ENCODE measurements around the gene CPVL.

The CPVL gene

DNA sequence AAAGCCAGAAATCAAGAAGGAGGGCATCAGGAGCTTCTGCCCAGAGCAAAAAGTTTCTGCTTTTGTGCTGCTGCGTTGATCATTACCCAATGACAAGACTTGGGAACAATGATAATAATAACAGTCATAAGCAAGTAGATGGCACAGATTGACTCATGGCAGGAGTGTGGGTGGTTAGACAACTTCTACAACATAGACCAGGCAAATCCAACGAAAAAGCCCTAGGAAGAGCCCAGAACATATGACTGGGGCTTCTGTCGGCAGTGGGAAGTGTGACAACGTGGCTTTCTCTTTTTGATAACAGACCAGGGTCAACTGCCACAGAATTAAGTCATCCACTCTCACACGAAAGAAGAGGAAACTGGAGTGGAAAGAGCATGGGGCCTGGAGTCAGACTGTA is 102.8 kb downstream of the CPVL start:
- no peak overlapping the region for H3K14ac ChIP-seq (ENCODE audit: low read length)
- H2AFZ ChIP-seq (ENCODE audit: insufficient read depth, low read length, poor library complexity), result no peak overlapping the region
- H4K12ac ChIP-seq (ENCODE audit: low read depth, low read length), result no peak overlapping the region
- H3K9ac ChIP-seq (ENCODE audit: low read length), result no peak overlapping the region
- no peak overlapping the region for H3K27ac ChIP-seq (ENCODE audit: low read depth, low read length)
- no CpG with 5 or more reads among the region's 5 CpGs for WGBS (ENCODE audit: extremely low coverage, insufficient coverage, insufficient read length)
- no peak overlapping the region for H3K4me2 ChIP-seq (ENCODE audit: low read length)
- H3K79me1 ChIP-seq (ENCODE audit: low read length), result no peaks in the 10 kb centered on the region
- H3K18ac ChIP-seq (ENCODE audit: low read length), result no peak overlapping the region
- no peak overlapping the region for H2AK5ac ChIP-seq (ENCODE audit: low read length)
- H3K36me3 ChIP-seq (ENCODE audit: control insufficient read depth in 1 of 2, insufficient read depth in 2 of 2, low read length in 2 of 2), result no peaks in the 10 kb centered on the region
- no peak overlapping the region for H4K91ac ChIP-seq (ENCODE audit: low read depth, low read length)
- no peak overlapping the region for H2BK12ac ChIP-seq (ENCODE audit: low read length)
- no peaks in the 10 kb centered on the region for H3K9me3 ChIP-seq (ENCODE audit: insufficient read depth, low read depth, low read length)
- no peaks in the 10 kb centered on the region for H3K79me2 ChIP-seq (ENCODE audit: control insufficient read depth, insufficient read depth, low read length, poor library complexity)
- no peaks in the 10 kb centered on the region for H3K27me3 ChIP-seq (ENCODE audit: insufficient read depth, low read length)
- H3K4me3 ChIP-seq (ENCODE audit: low read depth, low read length), result no peak overlapping the region
- H2BK120ac ChIP-seq (ENCODE audit: insufficient read depth, low read length, poor library complexity), result no peak overlapping the region
- DNase-seq, result no peak
- H3K23ac ChIP-seq (ENCODE audit: low read length), result no peak overlapping the region
- H2BK5ac ChIP-seq (ENCODE audit: low read depth, low read length, poor library complexity), result no peak overlapping the region
- no peak overlapping the region for H3K4ac ChIP-seq (ENCODE audit: low read depth, low read length)
- H3K4me1 ChIP-seq (ENCODE audit: control insufficient read depth in 1 of 2, insufficient read depth in 2 of 2, low read length in 2 of 2), result no peaks in the 10 kb centered on the region
- no peak overlapping the region for H4K8ac ChIP-seq (ENCODE audit: low read depth, low read length)

- H3K27me3 ChIP-seq (ENCODE audit: insufficient read depth, low read length), result no peaks in the 10 kb centered on the region
- no peaks in the 10 kb centered on the region for H3K79me2 ChIP-seq (ENCODE audit: control insufficient read depth, insufficient read depth, low read length, poor library complexity)
- no CpG with 5 or more reads among the region's 4 CpGs for WGBS (ENCODE audit: extremely low coverage, insufficient coverage, insufficient read length)
- H3K79me1 ChIP-seq (ENCODE audit: low read length), result no peaks in the 10 kb centered on the region
- no peak overlapping the region for H3K4me3 ChIP-seq (ENCODE audit: low read depth, low read length)
- H4K91ac ChIP-seq (ENCODE audit: low read depth, low read length), result no peak overlapping the region
- no peak overlapping the region for H2BK12ac ChIP-seq (ENCODE audit: low read length)
- H3K23ac ChIP-seq (ENCODE audit: low read length), result no peak overlapping the region
- no peak overlapping the region for H2AFZ ChIP-seq (ENCODE audit: insufficient read depth, low read length, poor library complexity)
- no peak overlapping the region for H4K12ac ChIP-seq (ENCODE audit: low read depth, low read length)
- no peaks in the 10 kb centered on the region for H3K9me3 ChIP-seq (ENCODE audit: insufficient read depth, low read depth, low read length)
- no peak overlapping the region for H3K18ac ChIP-seq (ENCODE audit: low read length)
- no peak overlapping the region for H2BK5ac ChIP-seq (ENCODE audit: low read depth, low read length, poor library complexity)
- no peak overlapping the region for H3K4me2 ChIP-seq (ENCODE audit: low read length)
- no peak overlapping the region for H3K9ac ChIP-seq (ENCODE audit: low read length)
- no peak overlapping the region for H2AK5ac ChIP-seq (ENCODE audit: low read length)
- H2BK120ac ChIP-seq (ENCODE audit: insufficient read depth, low read length, poor library complexity), result no peak overlapping the region
- no peak for DNase-seq
- no peak overlapping the region for H3K14ac ChIP-seq (ENCODE audit: low read length)
- H4K8ac ChIP-seq (ENCODE audit: low read depth, low read length), result no peak overlapping the region
- H3K27ac ChIP-seq (ENCODE audit: low read depth, low read length), result no peak overlapping the region
- H3K4me1 ChIP-seq (ENCODE audit: control insufficient read depth in 1 of 2, insufficient read depth in 2 of 2, low read length in 2 of 2), result no peaks in the 10 kb centered on the region
- no peaks in the 10 kb centered on the region for H3K36me3 ChIP-seq (ENCODE audit: control insufficient read depth in 1 of 2, insufficient read depth in 2 of 2, low read length in 2 of 2)
- H3K4ac ChIP-seq (ENCODE audit: low read depth, low read length), result no peak overlapping the region
Observed at GRCh38 chr7:29042824-29043231, 103.5 kb downstream of the CPVL start.

GRCh38 chr7:29041991-29042390 is 104.3 kb downstream of the CPVL start:
- no peak overlapping the region for H3K4me2 ChIP-seq (ENCODE audit: low read length)
- no peaks in the 10 kb centered on the region for H3K4me1 ChIP-seq (ENCODE audit: control insufficient read depth in 1 of 2, insufficient read depth in 2 of 2, low read length in 2 of 2)
- H3K4me3 ChIP-seq (ENCODE audit: low read depth, low read length), result no peak overlapping the region
- no peaks in the 10 kb centered on the region for H3K9me3 ChIP-seq (ENCODE audit: insufficient read depth, low read depth, low read length)
- H3K27ac ChIP-seq (ENCODE audit: low read depth, low read length), result no peak overlapping the region
- no peak overlapping the region for H2AFZ ChIP-seq (ENCODE audit: insufficient read depth, low read length, poor library complexity)
- H3K27me3 ChIP-seq (ENCODE audit: insufficient read depth, low read length), result no peaks in the 10 kb centered on the region
- no peak overlapping the region for H3K4ac ChIP-seq (ENCODE audit: low read depth, low read length)
- H3K18ac ChIP-seq (ENCODE audit: low read length), result no peak overlapping the region
- H2BK120ac ChIP-seq (ENCODE audit: insufficient read depth, low read length, poor library complexity), result no peak overlapping the region
- no peak overlapping the region for H4K8ac ChIP-seq (ENCODE audit: low read depth, low read length)
- no peak overlapping the region for H4K12ac ChIP-seq (ENCODE audit: low read depth, low read length)
- no peak overlapping the region for H3K9ac ChIP-seq (ENCODE audit: low read length)
- no peaks in the 10 kb centered on the region for H3K79me2 ChIP-seq (ENCODE audit: control insufficient read depth, insufficient read depth, low read length, poor library complexity)
- no peaks in the 10 kb centered on the region for H3K36me3 ChIP-seq (ENCODE audit: control insufficient read depth in 1 of 2, insufficient read depth in 2 of 2, low read length in 2 of 2)
- WGBS (ENCODE audit: extremely low coverage, insufficient coverage, insufficient read length), result no CpG with 5 or more reads among the region's 4 CpGs
- no peak overlapping the region for H2AK5ac ChIP-seq (ENCODE audit: low read length)
- H4K91ac ChIP-seq (ENCODE audit: low read depth, low read length), result no peak overlapping the region
- H3K23ac ChIP-seq (ENCODE audit: low read length), result no peak overlapping the region
- DNase-seq, result no peak
- no peak overlapping the region for H2BK5ac ChIP-seq (ENCODE audit: low read depth, low read length, poor library complexity)
- H3K14ac ChIP-seq (ENCODE audit: low read length), result no peak overlapping the region
- no peaks in the 10 kb centered on the region for H3K79me1 ChIP-seq (ENCODE audit: low read length)
- no peak overlapping the region for H2BK12ac ChIP-seq (ENCODE audit: low read length)

DNA sequence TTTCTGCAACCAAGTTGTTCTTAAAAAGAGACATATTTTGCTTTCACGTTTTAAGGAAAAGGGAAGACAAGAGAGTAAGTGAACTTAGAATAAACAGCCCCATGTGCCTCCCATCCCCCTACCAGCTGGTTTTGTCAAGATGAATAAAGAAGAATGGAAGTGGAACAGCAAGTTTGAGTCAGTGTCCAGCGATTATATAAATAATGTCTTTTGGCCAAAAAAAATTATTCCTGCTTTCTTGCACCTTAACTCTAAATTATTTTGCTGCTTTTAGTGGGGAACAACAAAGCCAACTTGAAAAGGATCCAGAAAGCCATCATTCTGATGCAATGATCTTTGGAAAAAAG is 105.8 kb downstream of the CPVL start:
- Histone ChIP-seq H3K9ac (ENCODE audit: low read length) (no peak overlapping the region), H3K27ac (ENCODE audit: low read depth, low read length) (no peak overlapping the region), H2BK12ac (ENCODE audit: low read length) (no peak overlapping the region), H3K79me1 (ENCODE audit: low read length) (no peaks in the 10 kb centered on the region), H4K91ac (ENCODE audit: low read depth, low read length) (no peak overlapping the region), H3K4me1 (ENCODE audit: control insufficient read depth in 1 of 2, insufficient read depth in 2 of 2, low read length in 2 of 2) (peaks cover under 1 to 1% of the 10 kb centered on the region in 2 experiments), H3K14ac (ENCODE audit: low read length) (no peak overlapping the region), H3K23ac (ENCODE audit: low read length) (no peak overlapping the region), H2AFZ (ENCODE audit: insufficient read depth, low read length, poor library complexity) (no peak overlapping the region), H3K9me3 (ENCODE audit: insufficient read depth, low read depth, low read length) (no peaks in the 10 kb centered on the region), H3K18ac (ENCODE audit: low read length) (no peak overlapping the region), H2BK120ac (ENCODE audit: insufficient read depth, low read length, poor library complexity) (no peak overlapping the region), H2BK5ac (ENCODE audit: low read depth, low read length, poor library complexity) (no peak overlapping the region), H3K4me2 (ENCODE audit: low read length) (no peak overlapping the region), H4K12ac (ENCODE audit: low read depth, low read length) (no peak overlapping the region), H3K27me3 (ENCODE audit: insufficient read depth, low read length) (no peaks in the 10 kb centered on the region), H4K8ac (ENCODE audit: low read depth, low read length) (no peak overlapping the region), H3K79me2 (ENCODE audit: control insufficient read depth, insufficient read depth, low read length, poor library complexity) (no peaks in the 10 kb centered on the region), H2AK5ac (ENCODE audit: low read length) (no peak overlapping the region), H3K36me3 (ENCODE audit: control insufficient read depth in 1 of 2, insufficient read depth in 2 of 2, low read length in 2 of 2) (no peaks in the 10 kb centered on the region), H3K4ac (ENCODE audit: low read depth, low read length) (no peak overlapping the region), H3K4me3 (ENCODE audit: low read depth, low read length) (no peak overlapping the region)
- no peak for DNase-seq
- WGBS (ENCODE audit: extremely low coverage, insufficient coverage, insufficient read length), result no CpG with 5 or more reads among the region's 2 CpGs
